Mammary epithelial cell (primary cell): ENCODE measurements around the gene RNF128.

Source experiments
- CTCF ChIP-seq, 2 donors: IDR thresholded peaks in 1 of 2; conservative IDR thresholded peaks in 1 of 2; 2 replicates each; pipeline ENCODE4 v1.5.1; 2011 to 2012; ENCODE audit warnings: inconsistent platforms in 2 of 2, low read length in 2 of 2, mild to moderate bottlenecking in 2 of 2, control low read depth in 1 of 2, low read depth in 1 of 2; ENCODE audit not compliant: insufficient read depth in 1 of 2; ENCODE audit errors: extremely low read depth in 1 of 2
- EZH2 ChIP-seq: IDR thresholded peaks from 2 replicates; pipeline ENCODE4 v1.6.1; 2012; ENCODE audit warnings: low read length, inconsistent platforms, borderline replicate concordance

DNA sequence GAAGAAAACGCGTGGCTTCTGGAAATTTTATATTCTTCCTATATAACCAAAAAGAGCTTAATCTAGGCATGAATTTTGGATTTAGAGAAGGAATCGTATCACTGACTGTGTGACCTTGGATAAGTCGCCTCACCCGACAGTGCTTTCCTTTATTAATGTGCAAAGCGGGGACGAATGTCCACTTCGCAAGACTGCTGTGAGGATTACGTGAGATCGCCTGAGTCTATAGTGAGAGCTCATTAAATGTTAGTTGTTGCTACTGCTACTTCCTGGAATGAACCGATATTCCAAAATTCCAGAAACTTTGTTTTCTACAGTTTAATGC is 75.5 kb downstream of the RNF128 start:
- TF ChIP-seq CTCF (conservative IDR thresholded peaks at IDR 0.05 in 1 of 2, IDR thresholded peaks at IDR 0.05 in 1 of 2; ENCODE audit: extremely low read depth in 1 of 2, insufficient read depth in 1 of 2, low read depth in 1 of 2, low read length in 2 of 2) (no peak), EZH2 (no peak)
